ENCODE data around the gene INHBE.

The INHBE gene

GRCh38 chr12:57488402-57489156 is 33.5 kb downstream of the INHBE start (continued):
- TF ChIP-seq ZNF777 (tag by site-specific recombination; IDR thresholded peaks at IDR 0.05; ENCODE audit: borderline replicate concordance) (no peak), ZNF350 (tag by site-specific recombination; IDR thresholded peaks at IDR 0.05) (no peak), SCRT1 (tag by site-specific recombination; IDR thresholded peaks at IDR 0.05; ENCODE audit: borderline replicate concordance) (peak; percentile 83; the same call in 1 of the 2 replicates), GFI1B (tag by site-specific recombination; IDR thresholded peaks at IDR 0.05) (no peak), ZNF112 (tag by site-specific recombination; IDR thresholded peaks at IDR 0.05) (no peak), ZNF677 (tag by site-specific recombination; IDR thresholded peaks at IDR 0.05) (no peak), ZNF266 (tag by site-specific recombination; IDR thresholded peaks at IDR 0.05; ENCODE audit: low read depth) (no peak), KLF9 (tag by site-specific recombination; IDR thresholded peaks at IDR 0.05; ENCODE audit: low read depth) (peak; percentile 20; the same call in 1 of the 2 replicates), ZNF366 (tag by site-specific recombination; conservative IDR thresholded peaks at IDR 0.05) (peak; percentile 54), ZNF600 (tag by site-specific recombination; IDR thresholded peaks at IDR 0.05) (no peak), ZFP41 (tag by site-specific recombination; IDR thresholded peaks at IDR 0.05; ENCODE audit: borderline replicate concordance) (no peak), SETDB1 (IDR thresholded peaks at IDR 0.05; ENCODE audit: insufficient read length, low read length) (no peak), ZNF626 (tag by site-specific recombination; IDR thresholded peaks at IDR 0.05) (no peak), ZNF585B (tag by site-specific recombination; IDR thresholded peaks at IDR 0.05) (no peak), SCRT2 (tag by site-specific recombination; IDR thresholded peaks at IDR 0.05) (peak; percentile 94), SALL2 (tag by site-specific recombination; IDR thresholded peaks at IDR 0.05; ENCODE audit: borderline replicate concordance) (no peak), ZFHX2 (tag by site-specific recombination; conservative IDR thresholded peaks at IDR 0.05) (no peak), ZNF423 (tag by site-specific recombination; IDR thresholded peaks at IDR 0.05) (no peak), ZNF629 (tag by site-specific recombination; IDR thresholded peaks at IDR 0.05) (no peak), ZNF280C (tag by site-specific recombination; IDR thresholded peaks at IDR 0.05) (0 out of 2 replicates have a peak, but pooled peaks have one; percentile 24), ZNF426 (tag by site-specific recombination; IDR thresholded peaks at IDR 0.05) (no peak), ATF2 (tag by site-specific recombination; IDR thresholded peaks at IDR 0.05; ENCODE audit: low read depth) (no peak), ZNF223 (tag by site-specific recombination; IDR thresholded peaks at IDR 0.05) (0 out of 2 replicates have a peak, but pooled peaks have one; percentile 20), ZNF704 (tag by site-specific recombination; IDR thresholded peaks at IDR 0.05) (no peak), HOXC10 (CRISPR knock-in tag; IDR thresholded peaks at IDR 0.05) (no peak), MEIS1 (CRISPR knock-in tag; IDR thresholded peaks at IDR 0.05; ENCODE audit: borderline replicate concordance) (no peak), REST (tag by site-specific recombination; IDR thresholded peaks at IDR 0.05) (peak; percentile 30; the same call in 1 of the 2 replicates), ZNF776 (tag by site-specific recombination; IDR thresholded peaks at IDR 0.05; ENCODE audit: borderline replicate concordance) (no peak), ZNF654 (tag by site-specific recombination; IDR thresholded peaks at IDR 0.05; ENCODE audit: low read depth) (no peak), SP2 (tag by site-specific recombination; IDR thresholded peaks at IDR 0.05) (no peak), IKZF3 (tag by site-specific recombination; IDR thresholded peaks at IDR 0.05) (no peak), ZBTB17 (tag by site-specific recombination; IDR thresholded peaks at IDR 0.05) (no peak)

All from HEK293 (cell line).